Hippocampal formation (tissue), 2 donors: Measurements from ENCODE around the gene KLHDC8A.

Experiments
- DNase-seq, 2 donors: peaks; one replicate each; lab custom pipeline; 2025; lab: John Stamatoyannopoulos, UW

The KLHDC8A gene

DNA sequence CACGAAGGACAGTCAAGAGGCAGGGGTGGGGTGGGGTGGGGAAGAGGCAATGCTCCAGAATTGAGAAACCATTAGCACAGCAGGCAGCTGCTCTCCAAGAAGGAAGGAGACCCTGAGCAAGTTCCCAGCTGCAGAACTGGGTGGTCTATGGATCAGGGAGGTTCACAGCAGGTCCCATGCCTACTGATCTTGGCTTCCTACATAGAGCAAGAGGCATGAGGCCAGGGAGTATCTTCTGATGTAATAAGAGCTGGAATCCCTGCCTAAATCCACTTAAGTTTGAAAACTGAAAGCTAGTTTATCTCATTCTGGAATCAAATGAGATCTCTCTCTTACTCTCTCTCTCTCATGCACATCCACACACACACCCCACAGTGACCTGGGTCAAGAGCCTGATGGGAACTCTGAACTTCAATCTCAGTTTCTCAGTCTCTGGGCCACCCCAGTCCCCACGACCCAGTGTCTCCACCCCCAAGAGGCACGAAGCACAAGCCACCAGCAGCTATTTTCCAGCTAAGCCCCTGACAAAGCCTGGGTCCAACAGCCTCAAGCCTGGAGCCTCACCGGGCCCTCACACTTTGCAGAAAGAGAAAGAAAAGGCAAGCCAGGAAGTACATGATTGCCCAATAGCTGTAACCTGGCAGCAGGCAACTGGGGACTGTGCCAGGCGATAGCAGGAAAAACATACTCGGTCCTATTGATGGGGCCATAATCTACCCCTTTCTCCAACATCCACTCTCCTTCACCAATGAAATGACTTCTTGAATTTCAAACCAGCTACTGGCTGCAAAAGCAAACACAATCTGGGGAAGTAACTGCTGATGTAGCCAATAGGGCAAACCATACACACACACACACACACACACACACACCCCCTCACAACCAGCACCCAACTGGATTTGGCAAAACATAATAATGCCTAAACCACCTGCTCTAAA is 37.4 kb downstream of the KLHDC8A start:
- peak in 1 of 2 donors; percentile 2 for DNase-seq

DNA sequence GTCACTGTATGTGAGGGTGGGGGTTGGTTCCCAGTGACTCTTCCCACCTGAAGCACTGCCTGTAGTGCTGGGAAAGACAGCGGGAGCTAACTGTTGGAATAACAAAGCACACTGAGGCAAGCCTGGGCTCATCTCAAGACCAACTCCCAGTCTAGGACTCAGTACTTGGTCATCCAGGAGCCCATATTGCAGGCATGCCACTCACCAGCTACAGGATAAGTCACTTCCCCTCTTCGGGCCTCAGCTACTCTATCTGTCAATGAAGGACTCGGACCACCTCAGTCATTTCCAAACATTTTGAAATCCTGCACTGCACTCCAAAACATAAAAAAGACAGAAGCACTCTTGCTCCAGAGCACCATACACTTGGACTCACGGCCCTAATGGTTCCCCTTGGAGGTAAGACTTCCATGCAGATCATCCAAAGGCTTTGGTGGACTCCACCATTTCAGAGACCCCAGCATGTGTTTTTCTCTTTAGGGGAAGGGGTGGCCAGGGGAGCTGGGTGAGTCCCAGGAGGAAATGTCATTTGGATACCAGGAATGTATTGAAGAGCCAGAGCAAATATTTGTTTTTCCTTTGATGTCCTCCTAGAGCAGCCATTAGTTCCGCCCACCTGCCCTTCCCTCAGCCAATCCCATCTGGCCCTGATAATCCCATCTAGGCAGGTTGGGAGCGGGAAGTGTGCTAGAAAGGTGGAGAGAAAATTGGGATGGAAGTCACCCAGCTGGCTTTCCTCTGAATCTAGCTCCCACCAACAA is 38.3 kb downstream of the KLHDC8A start:
- DNase-seq: no peak

DNA sequence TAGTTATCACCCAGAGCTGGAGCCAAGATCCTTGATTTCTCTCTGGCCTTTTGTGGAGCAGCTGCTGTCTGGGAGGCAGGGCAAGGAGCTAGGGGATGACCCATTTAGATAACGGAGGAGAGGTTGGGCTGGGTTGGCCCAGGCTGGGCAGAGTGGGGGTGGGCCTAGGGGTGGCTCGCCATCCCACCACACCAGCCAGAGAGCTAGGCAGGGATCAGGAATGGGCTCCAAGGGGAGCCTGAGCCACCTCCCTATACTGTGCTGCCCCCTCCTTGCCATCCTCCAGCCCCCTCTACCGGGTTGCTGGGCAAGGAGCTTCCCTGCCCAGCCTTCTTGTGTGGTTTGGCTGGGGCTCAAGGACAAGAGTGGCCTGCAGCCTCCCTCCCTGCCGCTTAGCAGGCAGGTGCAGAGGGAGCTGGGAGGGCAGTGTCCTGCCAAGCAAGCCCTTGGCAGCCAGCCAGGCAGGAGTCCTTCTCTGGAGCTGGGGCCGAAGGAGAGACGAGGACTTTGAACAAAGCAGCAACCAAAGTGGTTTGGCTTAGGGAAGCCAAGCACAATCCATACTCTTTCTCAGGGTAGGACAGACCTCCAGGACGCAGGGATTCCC is 39.3 kb downstream of the KLHDC8A start:
- peak in 1 of 2 donors; percentile 3 for DNase-seq

DNA sequence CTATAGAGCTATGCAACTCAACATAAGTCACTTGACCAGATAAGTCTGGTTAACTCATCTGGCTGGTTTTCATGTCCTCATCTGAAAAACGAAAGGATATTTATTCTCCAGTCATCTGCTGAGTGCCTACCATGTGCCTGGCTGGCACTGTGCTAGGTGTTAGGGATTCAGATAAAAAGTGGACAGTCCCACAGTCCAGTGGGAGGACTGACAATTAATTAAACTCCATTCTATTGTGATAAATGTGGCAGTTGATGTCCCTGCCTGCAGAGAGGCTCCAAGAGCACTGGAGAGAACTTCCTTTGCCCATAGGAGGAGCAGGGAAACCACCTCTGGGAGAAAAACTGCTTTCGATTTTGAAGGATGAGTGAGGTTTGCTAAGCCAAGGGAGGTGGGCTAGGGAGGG is 40.6 kb downstream of the KLHDC8A start:
- DNase-seq: no peak

DNA sequence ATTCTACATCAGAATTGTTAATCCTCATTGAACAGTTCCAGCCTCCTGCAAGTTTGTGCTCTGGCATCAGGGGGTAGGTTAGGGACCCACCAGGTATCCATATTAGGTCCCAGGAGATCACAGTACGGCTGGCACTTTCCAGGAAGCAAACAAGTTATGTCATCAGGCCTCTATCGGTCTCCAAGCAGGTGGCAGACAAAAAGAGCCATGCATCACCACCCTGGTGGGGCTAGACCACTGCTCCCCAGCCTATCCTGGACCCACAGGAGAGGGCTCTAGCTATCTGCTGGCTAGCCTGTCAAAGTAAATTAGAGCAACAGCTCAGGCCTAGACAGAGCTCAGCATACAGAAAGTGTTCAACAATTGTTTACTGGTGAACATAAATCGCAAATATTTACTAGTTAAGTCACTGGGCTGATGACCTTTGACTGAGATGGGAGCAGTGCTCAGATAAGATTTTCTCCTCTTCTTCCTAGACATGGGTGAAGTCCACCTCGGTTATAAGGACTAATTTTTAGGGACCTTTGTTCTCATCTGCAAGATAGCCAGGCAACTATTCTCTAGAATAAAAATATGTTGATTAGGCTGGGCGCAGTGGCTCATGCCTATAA is 41.6 kb downstream of the KLHDC8A start:
- no peak for DNase-seq

DNA sequence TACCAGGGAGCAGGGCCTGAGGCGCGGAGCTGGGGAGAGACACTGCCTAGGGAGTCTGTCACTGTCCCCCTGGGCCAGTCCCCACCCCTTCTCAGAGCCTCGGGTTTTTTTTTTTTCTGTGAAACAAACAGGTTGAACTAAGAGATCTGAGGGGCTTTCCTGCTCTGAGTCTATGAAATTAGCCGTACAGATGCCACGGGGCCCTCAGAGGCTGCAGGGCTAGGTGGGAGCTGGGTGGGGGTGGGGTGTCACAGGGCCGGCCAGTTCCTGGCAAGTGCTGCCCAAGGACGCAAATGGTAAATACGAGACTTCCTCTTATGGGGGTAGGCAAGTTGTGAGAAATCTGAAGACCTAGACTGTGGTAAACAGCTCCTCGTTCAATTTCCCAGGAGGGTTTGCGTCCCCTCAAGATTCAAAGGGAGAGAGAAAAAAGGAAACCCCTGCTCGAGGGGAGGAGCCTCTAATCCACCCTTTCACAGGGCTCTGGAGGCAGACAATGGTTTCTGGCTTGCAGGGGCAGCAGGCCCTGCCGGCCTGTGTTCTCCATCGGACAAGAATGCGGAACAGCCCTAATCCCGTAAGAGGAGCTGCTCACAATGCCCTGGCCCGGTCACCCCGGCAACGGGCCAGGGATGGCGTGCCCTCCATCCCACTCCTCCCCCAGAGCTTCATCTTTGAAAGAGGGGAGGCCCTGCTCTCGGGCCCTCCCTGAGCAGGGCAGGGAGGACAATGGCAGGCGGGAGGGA is 43.0 kb downstream of the KLHDC8A start:
- DNase-seq: peak; percentile 20 to 60

DNA sequence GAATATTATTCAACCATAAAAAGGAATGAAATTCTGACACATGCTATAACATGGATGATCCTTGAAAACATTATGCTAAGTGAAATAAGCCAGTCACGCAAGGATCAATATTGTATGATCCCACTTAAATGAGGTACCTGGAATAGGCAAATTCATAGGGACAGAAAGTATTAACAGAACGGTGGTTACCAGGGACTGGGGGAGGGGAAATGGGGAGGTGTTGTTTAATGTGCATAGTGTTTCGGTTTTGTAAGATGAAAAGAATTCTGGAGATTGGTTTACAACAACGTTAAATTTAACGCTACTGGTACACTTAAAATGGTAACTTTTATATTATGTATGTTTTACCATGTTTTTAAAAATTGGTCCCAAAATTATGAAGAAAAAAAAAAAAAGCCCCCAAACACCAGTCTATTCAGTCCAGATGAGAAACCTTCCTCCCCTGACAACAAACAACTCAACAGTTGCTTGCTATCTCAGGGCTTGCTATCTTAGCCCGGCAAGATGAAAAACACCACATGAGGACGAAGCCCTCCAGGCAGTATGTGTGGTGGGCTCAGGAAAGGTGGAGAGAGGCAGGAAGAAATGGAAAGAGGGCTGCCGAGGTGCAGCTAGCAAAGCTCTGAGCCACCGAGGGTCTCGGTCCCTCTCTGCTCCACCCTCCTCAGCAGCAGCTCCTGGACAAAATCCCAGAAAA is 43.7 kb downstream of the KLHDC8A start:
- DNase-seq: no peak

DNA sequence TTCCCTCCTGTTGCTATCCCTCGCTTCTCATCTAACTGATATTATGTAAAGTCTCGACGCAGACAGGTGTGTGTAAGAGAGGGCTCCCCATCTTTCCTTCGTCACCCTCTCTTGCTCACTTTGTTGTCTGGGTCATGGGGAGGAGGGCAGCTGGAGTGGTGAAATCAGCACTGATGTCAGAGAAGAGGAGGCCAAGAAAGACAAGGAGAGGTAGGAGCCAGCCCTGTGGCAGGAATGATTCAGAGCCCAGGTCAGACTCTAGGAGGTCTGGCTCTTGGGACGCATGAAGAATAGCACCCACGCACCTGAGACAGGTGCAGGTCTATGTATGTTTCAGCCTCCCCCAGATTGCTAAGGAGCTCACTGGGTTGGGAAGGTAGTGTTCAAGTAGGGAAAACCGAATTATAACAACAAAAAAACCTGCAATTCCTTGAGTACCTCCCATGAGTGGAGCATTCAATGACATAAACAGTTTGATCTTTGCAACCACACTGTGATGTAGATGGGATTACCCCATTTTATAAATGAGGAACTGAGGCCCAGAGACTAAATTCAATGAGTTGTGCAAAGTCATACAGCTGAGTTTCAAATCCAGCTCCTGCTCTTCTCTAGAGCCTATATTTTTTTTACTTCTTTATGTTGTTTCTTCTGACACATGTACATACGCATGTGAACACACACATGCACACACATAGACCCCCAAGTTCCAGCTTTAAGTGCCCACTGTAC is 45.6 kb downstream of the KLHDC8A start:
- DNase-seq: no peak

DNA sequence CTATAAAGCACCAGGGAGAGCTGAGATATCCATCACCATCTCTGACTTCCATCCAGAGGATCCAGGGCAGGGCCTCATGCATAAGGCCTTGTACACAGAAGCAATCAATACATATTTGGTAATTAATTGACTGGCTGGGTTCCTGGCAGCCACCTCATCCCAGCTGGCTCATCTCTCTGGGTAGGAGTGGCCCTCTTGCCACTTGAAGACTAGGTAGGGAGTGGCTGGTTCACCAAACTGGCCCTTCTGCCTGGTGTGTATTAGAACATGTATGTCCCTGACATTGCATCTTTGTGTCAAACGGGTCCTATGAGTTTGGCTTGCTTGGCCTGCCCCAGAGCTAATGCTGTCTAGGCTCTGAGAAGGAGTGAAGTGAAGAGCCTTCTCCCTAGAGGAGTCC is 47.0 kb downstream of the KLHDC8A start:
- no peak for DNase-seq

DNA sequence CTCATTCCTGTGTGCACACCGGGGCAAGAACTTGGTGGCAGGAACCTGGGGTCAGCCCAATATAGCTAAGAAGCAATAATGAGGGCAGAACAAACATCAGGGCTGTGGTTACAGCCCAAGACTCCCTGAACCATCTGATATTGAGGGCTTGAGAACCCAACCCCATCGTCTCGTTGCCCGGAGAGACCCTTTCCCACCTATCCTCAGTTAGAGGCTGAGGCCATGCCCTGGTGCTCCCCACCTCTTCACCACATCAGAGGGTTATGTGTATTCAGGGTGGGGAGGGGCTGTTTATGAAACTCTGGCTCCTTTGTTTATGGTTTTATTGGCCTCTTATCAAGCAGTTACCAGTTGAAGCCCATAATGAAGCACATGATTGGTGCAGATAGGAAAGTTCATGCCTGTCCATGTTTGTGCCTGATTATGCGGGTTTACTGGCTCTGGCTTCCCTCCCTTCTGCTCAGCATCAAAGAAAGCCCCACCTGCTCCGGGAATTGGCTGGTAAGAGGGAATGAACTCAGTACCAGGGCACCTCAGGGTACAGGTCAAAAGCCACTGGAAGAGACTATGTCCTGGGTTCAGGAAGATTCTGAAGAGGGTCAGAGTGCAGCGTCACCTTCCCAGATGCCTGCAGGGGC is 49.7 kb downstream of the KLHDC8A start:
- no peak for DNase-seq

DNA sequence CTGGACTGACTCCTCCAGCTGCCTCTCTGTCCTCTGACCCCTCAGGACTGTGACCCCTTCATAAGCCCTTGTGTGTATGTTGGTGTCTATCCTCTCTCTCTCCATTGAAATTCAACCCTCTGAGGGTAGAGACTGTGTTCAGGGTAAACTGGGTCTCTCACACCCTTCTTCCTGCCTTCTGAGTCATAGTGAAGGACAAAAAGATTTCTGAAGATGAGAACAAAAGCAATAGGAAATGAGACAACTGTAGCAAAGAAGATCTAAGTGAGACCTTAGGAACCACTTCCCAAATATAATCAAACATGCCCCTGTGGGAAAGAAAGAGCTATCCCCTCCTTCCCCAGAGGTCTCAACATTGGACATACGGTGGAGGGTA is 52.0 kb downstream of the KLHDC8A start:
- no peak for DNase-seq

DNA sequence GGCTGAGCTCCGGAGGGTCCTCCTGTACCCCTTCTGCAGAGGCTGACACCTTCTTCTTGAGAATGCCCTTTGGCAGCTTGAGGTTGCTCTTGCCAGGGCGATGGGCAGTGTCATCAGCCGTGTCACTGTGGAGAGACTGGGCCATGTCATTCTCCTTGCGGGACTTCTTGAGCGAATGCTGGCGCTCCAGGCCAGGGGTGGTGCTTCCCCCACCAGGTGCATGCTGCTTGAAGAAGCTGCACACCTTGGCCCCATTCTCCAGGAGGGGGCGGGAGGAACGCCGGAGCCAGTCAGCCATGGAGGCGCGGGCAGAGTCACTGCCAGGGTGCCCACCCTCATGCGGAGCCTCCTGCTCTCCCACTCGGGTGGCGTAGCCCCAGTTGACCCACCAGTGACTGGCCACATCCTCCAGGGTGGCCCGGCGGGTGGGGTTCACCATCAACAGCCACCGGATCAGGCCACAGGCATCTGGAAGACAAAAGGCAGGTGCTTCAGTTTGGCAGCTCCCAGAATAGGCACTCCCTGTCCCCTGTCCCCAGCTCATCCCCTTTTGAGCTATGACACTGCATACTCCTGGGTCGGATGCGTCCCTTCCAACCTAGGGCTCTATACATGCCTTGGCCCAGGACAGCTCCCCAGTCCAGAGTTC is 52.6 kb downstream of the KLHDC8A start:
- DNase-seq: no peak

DNA sequence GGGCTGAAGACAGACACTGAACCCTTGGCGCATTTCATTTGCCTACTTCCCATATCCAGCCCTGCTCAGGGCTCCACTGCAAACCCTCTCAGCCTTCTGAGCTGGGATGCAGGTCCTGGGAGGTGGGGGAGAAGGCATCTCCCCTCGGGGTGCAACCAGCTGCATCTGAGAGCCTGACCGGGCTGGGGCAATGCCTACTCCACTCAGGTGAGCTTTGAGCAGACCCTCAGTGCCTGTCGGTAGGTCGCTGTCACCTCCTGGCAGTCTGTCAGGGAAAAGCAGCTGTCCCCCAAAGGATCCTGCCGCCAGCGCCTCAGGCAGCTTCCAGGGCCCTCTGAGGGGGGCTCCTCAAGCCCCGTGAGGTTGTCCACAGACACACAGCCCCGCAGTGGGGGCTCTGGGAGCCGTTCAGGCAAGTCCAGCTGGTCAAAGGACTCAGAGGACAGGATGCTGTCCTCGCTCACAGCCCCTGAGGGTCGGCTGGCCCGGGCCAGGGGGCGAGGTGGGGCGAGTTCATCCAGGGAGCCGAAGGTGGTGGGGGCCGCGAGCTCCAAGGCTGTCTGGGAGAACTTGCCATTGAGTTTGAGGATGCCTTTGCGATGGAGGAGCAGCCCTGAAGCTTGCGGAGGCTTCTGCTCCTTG is 53.4 kb downstream of the KLHDC8A start:
- DNase-seq: no peak

DNA sequence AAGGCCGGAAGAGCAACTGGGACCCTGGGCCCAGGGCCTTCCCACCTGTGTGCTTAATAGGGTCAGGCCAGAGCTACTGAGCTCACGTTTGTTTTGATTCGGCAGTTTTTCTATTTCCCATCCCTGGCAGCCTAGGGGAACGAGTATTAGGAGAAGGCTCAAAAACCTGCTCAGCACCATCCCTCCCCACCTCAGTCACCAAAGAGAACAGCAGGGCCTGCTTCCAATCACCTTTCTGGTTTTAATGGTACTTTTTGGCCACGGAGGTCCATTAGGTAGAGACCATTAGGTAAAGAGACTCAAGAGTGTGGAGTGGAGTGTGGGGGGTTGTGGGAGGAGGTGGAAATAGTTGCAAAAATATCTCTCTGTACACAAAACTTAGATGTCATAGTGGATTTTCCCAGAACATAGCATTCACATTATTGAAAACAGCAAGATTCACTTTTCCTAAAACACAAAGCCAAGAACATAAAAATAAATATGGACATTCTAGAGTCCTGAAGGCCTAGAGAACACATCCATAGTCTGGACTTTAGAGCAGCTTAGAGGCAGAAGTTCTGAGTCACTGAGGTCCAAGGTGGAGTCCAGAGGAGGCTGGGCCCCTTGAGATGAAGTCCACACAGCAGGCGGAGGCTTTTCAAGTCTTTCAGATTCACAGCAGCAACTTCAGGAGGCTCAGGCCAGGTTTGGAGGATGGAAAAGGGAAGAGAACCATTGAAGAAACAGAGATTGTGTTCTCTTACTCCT is 54.7 kb downstream of the KLHDC8A start:
- DNase-seq: no peak

DNA sequence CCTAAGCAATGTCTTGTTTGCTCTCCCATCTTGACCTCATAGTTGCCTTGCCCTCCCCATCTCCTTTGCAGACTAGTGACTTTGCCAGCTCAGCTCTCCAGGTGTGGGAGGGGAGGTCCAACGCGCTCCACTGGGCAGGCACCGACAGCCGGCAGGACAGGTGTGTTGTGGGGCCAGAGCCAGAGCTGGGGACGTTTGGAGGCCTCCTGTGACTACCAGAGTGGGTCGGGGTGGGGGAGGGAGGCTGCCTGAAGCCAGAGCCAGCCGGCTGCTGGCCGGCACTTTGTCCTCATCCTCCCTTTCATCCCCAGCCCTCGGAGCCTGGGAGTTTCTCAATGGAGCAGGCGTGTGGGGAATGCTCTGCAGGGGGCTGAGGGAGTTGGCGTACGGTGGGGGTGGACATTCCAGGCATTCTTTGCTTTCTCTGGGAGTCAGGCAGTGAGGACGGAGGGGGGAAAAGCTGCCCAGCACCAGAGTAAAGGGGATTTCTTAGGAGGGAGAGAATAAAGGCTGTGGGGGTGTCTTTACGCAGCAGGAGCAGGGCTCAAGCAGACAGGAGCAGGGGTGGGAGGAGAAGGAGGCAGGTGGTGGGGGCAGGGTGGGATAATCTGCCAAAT is 55.4 kb downstream of the KLHDC8A start:
- no peak for DNase-seq

DNA sequence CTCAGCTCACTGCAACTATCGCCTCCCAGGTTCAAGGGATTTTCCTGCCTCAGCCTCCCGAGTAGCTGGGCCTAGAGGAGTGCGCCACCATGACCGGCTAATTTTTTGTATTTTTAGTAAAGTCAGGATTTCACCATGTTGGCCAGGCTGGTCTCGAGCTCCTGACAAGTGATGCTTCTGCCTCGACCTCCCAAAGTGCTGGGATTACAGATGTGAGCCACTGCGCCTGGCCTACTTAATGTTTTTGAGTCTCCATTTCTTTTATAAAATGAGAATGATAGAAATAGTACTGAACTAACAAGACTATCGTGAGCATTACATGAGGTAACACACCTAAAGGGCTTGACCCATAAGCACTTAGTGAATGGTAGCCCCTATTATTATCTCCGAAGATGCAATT is 56.6 kb downstream of the KLHDC8A start:
- no peak for DNase-seq

DNA sequence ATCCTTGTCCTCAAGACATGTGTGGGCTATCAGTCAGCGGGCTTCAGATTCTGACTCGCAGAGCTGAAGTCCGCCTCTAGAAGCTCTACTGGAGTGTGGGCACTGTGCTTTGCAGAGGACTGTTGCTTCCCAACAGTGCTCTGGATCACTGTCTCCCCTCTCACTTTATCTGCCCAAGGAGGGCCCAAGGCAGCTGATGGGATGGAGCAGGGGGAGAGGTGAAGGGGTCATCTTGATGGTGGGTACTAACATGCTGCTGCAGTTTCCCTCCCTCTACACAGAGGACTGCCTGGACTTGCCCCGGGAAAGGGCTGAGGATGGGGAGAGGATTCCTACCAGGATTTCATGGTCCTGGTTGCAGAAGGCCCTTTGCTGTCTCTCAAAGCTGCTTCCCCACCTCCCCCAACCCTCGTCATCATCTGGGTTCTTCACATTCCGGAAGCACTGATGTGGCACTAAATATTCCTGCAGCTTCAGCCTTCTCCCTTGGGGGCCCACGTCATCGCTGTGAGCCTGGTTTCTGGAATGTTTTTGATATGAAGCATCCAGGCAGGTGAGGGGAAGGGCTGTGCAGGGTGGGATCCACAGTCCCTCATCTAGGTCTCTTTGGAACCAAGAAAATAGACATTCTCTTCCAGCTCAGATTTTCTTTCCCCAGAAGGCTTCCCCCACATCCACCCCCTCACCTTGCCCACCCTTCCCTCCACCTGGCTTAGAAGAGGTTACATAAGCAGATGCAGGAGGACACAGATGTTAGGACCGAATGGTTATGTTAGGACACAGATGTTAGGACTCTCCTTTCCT is 58.3 kb downstream of the KLHDC8A start:
- DNase-seq: no peak
